Activated naive CD8-positive, alpha-beta T cell treated with anti-CD3 and anti-CD28 coated beads for 36 hours (primary cell): ENCODE measurements around the gene ARMC9. TPM values are rescaled to one million over a fixed set of nuclear protein-coding genes. Genes with fewer than 3 reads are reported as not detected.
"Not testable (repeated sequence)": the region's sequence is repeated elsewhere in the genome, so short reads cannot be mapped to it uniquely, and the experiment has no call there.

Experiments
- DNase-seq: peaks from one replicate; pipeline ENCODE4 v3.0.0; 2021
- H3K27ac Mint-ChIP-seq: one replicate; pipeline ENCODE4 v1.8.0; 2022; ENCODE audit warnings: mild to moderate bottlenecking, moderate library complexity, mixed read lengths
- H3K27me3 Mint-ChIP-seq: one replicate; pipeline ENCODE4 v1.8.0; 2022; ENCODE audit warnings: mild to moderate bottlenecking, mixed read lengths
- H3K36me3 Mint-ChIP-seq: one replicate; pipeline ENCODE4 v1.8.0; 2021; ENCODE audit warnings: mild to moderate bottlenecking, mixed read lengths
- H3K4me1 Mint-ChIP-seq: one replicate; pipeline ENCODE4 v1.8.0; 2021; ENCODE audit warnings: mixed read lengths
- H3K4me3 Mint-ChIP-seq: one replicate; pipeline ENCODE4 v1.8.0; 2022; ENCODE audit warnings: mild to moderate bottlenecking, moderate library complexity, mixed read lengths
- H3K9me3 Mint-ChIP-seq: one replicate; pipeline ENCODE4 v1.8.0; 2022; ENCODE audit warnings: mixed read lengths
- total RNA-seq, 2 experiments: library from RNA; stranded (reverse); gene quantifications; one replicate each; pipeline ENCODE4 v1.2.3, GENCODE V29; 2021

The ARMC9 gene
- total RNA-seq, 2 experiments from 2014 or later: 3.9 to 5.1 TPM

DNA sequence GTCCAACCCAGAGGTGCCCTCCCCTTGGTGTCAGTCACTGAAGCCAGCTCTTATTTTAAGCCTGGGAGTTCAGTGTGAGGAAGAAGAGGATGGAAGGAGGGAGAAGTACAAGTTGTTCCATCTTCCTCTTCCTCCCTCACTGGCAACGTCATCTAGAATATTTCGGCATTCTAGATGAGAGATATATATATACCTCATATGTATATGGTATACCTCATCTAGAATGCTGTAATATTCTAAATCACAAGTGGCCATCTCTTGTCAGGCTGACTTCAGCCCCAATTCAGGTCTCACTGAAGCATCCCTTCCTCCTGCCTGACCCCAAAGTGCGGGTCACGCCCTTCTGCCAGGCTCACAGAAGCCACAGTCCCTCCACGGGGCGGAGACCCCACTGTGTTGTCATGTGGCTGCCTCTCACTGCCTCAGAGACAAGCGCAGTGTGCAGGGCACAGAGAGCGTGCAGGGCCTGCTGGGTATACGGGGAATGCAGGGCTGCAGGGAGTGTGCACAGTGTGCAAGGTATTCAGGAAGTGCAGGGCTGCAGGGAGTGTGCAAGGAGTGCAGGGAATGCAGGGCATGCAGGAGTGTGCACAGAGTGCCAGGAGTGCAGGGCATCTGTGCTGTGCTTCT, 164.2 kb downstream of the ARMC9 start:
- Mint-ChIP-seq H3K27me3 (no peaks in the 10 kb centered on the region), H3K9me3 (no peaks in the 10 kb centered on the region), H3K36me3 (no peaks in the 10 kb centered on the region), H3K4me3 (no peak overlapping the region), H3K4me1 (no peaks in the 10 kb centered on the region), H3K27ac (no peak overlapping the region)
- no peak for DNase-seq

DNA sequence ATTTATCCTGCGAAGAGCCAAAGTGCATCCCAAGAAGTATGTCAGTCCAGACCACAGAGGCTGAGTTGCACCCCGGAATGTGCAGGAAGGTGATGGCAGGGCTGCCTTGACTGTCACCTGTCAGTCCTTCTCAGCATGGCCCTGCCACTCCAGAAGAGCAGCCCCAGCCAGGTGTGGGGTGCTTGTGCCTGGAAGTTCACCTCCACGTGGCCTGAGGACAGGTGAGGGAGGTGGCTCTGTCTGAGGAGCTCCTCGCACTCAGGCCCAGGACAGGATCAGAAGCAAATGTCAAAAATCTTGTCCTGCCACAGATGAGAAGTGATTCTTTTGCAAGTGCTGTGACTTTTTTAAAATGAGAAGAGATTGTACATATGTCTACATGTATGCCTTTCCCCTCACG, 165.6 kb downstream of the ARMC9 start:
- Mint-ChIP-seq H3K4me1 (no peaks in the 10 kb centered on the region), H3K36me3 (no peaks in the 10 kb centered on the region), H3K27ac (no peak overlapping the region), H3K4me3 (no peak overlapping the region), H3K27me3 (no peaks in the 10 kb centered on the region), H3K9me3 (no peaks in the 10 kb centered on the region)
- no peak for DNase-seq

DNA sequence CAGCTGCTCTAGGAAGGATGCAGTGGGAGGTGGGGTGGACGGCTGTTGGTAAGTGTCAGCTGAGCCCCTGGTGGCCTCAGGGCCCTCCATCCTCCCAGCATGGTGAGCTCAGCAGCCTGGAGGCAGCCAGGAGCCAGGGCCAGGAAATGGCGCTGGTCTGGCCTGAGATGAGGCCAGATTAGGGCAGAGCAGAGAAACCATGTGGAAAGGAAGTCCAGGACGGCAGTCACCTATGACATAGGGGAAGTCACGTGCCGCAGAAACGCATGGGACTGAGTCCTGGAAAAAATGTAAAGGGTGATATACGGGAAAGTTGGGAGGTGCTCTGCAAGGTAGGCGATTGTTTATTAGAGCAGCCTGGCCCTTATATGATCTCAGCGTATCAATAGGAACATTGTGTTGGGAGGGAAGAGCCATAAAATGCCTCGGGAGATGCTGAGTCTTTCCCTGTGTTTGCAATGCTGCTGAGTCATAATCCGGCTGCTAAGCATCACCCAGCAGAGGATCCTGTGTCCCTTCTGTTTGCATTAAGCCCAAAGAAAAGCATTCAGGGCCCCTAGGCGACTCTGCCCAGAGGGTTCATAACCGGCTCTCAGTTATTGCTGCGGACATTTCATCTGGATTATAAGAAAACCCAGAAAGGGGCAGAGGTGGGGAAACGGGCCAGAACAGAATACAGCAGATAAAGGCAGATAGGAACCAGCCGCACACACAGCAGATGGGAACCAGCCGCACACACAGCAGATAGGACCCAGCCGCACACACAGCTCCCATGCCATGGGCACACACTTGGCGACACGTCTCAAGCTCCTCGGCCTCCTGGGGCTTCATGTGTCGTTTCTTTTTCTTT, 166.8 kb downstream of the ARMC9 start:
- Mint-ChIP-seq H3K27ac (no peak overlapping the region), H3K9me3 (no peaks in the 10 kb centered on the region), H3K36me3 (no peaks in the 10 kb centered on the region), H3K4me1 (no peaks in the 10 kb centered on the region), H3K27me3 (no peaks in the 10 kb centered on the region), H3K4me3 (no peak overlapping the region)
- no peak for DNase-seq

DNA sequence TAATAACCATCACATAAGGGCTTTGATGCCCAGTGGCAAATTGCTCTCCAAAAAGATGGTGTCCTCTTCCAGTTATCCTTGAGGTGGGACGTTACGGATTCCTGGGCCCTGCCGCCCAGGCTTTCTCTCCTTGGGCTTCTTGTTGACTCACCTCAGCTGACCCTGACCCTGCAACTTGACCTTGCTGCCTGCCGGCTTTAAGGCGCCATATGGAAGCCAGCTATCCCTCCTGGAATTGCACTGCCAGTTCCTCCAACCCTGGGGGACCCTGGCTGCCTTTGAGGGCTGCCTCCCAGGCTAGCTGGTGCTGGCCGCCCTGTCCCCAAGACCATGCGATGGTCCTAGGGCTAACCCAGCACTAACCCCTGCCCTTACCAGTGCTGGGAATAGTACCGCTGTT, 168.7 kb downstream of the ARMC9 start:
- Mint-ChIP-seq H3K36me3 (no peaks in the 10 kb centered on the region), H3K9me3 (no peaks in the 10 kb centered on the region), H3K4me3 (no peak overlapping the region), H3K27ac (no peak overlapping the region), H3K4me1 (no peaks in the 10 kb centered on the region), H3K27me3 (no peaks in the 10 kb centered on the region)
- DNase-seq: no peak

DNA sequence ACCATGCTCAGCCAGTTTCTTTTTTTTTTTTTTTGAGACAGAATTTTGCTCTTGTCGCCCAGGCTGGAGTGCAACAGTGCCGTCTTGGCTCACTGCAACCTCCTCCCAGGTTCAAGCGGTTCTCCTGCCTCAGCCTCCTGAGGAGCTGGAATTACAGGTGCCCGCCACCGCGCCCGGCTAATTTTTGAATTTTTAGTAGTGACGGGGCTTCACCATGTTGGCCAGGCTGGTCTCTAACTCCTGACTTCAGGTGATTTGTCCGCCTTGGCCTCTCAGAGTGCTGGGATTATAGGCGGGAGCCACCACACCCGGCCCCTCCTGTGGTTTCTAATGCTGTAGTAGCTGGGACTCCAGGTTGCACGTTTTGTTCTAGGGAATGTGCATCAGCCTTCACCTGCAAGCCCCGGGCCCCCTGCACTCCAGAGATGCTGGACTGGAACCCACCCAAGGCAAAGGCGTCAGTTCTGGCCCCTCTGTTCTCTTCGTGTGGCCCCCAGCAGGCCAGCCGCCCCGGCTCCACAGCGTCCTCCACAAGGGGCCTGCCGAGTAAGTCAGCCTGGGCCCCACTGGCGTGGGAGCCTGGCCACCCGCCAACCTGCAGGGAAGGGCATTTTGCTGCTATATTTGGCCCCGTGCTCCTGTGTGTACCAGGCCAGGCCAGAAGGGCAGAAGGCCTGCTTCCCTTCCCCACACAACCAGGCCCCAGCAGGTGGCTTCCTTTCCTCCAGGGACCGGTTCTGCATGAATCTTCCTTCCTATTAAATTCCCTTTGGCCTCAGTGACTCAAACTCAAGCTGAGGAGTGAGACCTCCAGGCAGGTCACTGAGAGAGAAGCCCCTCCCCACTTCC, 171.4 kb downstream of the ARMC9 start:
- Mint-ChIP-seq H3K4me3 (no peak overlapping the region), H3K36me3 (no peaks in the 10 kb centered on the region), H3K4me1 (no peaks in the 10 kb centered on the region), H3K27me3 (no peaks in the 10 kb centered on the region), H3K9me3 (no peaks in the 10 kb centered on the region), H3K27ac (no peak overlapping the region)
- DNase-seq: no peak

DNA sequence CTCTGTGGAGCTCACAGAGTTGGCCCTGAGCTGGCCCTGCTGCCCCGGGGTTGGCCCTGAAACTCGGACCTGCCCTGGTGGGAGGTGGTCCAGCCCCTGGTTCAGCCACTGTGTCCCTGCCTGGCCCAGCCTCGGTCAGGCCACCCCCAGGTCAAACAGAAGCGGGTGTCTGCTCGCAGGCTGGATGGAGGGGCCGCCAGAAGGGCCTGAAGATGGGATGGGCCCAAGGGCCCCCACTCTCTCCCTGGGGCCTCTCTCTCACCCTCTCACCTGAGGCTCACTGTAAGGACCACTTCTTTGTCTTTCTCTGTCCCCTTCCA, 172.0 kb downstream of the ARMC9 start:
- DNase-seq: no peak
- no peaks in the 10 kb centered on the region for H3K9me3 Mint-ChIP-seq
- H3K4me1 Mint-ChIP-seq: no peaks in the 10 kb centered on the region
- H3K4me3 Mint-ChIP-seq: no peak overlapping the region
- H3K36me3 Mint-ChIP-seq: no peaks in the 10 kb centered on the region
- no peaks in the 10 kb centered on the region for H3K27me3 Mint-ChIP-seq
- H3K27ac Mint-ChIP-seq: no peak overlapping the region

DNA sequence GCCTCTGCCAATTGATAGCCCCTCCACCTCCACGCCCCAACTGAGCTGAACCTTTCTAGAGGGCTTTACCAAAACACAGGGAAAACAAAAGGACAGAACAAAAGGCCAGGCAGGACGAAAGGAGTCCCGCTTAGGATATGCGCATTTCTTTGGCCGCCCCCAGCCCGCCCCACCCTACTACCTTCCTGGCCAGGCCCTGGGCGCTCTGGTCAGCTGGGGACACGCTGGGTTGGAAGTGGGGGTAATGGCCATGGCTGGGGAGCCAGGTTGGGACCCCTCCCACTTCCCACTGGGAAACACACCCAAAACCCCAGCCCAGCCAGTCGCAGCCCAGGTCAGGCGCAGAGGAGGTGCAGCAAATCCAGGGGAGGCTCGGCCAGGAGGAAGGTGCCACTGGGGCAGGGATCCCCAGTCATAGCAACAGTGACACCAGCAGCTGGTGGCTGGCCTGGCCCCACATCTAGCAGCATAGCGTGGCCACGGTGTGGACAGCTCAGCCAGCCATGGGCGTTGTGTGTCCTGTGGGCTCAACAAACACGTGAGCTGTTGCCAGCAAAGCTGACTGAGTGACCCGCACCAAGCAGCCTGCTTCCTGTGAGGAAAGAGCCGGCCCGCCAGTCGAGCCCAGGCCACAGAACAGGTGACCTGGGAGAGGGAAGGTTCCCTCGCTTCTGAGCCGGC, 172.5 kb downstream of the ARMC9 start:
- Mint-ChIP-seq H3K27ac (no peak overlapping the region), H3K9me3 (no peaks in the 10 kb centered on the region), H3K4me1 (no peaks in the 10 kb centered on the region), H3K36me3 (no peaks in the 10 kb centered on the region), H3K27me3 (no peaks in the 10 kb centered on the region), H3K4me3 (no peak overlapping the region)
- DNase-seq: no peak

DNA sequence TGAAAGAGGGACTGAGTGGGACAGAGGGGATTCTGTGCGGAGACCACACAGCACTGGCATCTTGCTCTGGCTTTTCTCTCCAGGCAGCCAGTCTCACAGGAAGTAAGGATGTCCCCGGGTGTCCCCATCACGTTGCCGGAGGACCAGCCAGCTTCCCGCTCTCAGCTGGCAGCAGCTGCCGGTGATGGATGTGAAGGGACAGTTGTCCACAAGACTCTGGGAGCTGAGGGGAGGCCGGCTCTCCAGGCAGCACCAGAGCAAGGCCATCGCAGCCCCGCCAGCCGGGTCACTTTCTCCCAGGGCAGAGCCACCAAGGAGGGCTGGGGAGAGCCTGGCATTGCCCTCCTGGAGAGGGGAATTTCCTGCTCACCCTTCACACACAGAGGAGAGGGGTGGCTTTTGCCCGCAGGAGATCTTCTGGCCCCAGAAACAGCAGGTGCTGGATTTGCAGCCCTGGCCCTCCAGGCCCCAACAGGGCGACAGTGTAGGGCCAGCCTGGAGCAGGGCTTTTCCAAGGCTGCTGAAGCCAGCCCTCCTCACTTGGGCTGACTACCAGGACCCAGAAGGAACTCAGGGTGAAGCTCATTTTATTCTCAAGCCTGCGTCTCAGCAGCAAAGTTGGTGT, 173.1 kb downstream of the ARMC9 start:
- H3K4me3 Mint-ChIP-seq: no peak overlapping the region

DNA sequence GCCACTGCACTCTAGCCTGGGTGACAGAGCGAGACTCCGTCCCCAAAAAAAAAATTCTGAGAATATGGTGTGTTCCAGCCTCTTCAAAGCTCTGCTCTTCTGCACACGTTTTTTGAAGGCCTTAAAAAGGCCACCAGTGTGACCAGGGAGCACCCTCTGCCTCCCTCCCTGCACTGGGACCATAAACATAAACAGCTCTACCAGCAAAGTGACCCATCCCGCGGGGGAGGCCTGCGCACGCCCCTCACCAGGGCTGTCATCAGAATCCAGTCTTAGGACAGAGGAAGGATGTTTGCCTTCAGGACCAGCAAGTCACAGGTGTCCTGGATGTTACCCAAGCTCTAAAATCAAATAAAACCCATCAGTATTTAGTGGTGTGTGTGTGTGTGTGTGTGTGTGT, 173.9 kb downstream of the ARMC9 start:
- H3K27me3 Mint-ChIP-seq: no peaks in the 10 kb centered on the region

More for the DNA sequence above, 173.1 kb downstream of the ARMC9 start:
- Mint-ChIP-seq H3K4me1 (no peaks in the 10 kb centered on the region), H3K36me3 (no peaks in the 10 kb centered on the region), H3K27me3 (no peaks in the 10 kb centered on the region), H3K9me3 (no peaks in the 10 kb centered on the region), H3K27ac (no peak overlapping the region)
- no peak for DNase-seq

DNA sequence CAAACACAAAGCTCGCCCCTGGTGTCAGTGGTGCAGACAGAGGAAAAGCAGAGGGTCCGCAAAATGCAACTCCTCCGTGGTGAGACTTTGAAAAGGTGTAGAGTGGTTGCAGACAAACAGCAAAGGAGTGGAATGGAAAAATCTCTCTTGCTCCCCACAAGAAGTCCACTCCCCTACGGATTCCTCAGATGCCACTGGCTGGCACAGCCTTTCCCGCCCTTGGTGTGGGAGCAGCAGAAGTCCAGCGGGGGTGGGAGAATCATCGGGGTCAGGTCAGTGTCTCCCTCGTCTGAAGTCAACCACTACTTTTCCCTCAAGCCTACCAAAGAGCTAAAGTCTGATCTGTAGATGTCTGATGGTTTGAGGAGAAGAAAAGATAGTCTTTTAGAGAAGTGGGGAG, 174.8 kb downstream of the ARMC9 start:
- Mint-ChIP-seq H3K36me3 (no peaks in the 10 kb centered on the region), H3K9me3 (no peaks in the 10 kb centered on the region), H3K27ac (no peak overlapping the region), H3K4me3 (no peak overlapping the region), H3K27me3 (no peaks in the 10 kb centered on the region), H3K4me1 (no peaks in the 10 kb centered on the region)
- DNase-seq: no peak

More for the DNA sequence above, 173.9 kb downstream of the ARMC9 start:
- Mint-ChIP-seq H3K4me3 (no peak overlapping the region), H3K4me1 (no peaks in the 10 kb centered on the region), H3K36me3 (no peaks in the 10 kb centered on the region), H3K9me3 (no peaks in the 10 kb centered on the region), H3K27ac (no peak overlapping the region)
- DNase-seq: no peak

DNA sequence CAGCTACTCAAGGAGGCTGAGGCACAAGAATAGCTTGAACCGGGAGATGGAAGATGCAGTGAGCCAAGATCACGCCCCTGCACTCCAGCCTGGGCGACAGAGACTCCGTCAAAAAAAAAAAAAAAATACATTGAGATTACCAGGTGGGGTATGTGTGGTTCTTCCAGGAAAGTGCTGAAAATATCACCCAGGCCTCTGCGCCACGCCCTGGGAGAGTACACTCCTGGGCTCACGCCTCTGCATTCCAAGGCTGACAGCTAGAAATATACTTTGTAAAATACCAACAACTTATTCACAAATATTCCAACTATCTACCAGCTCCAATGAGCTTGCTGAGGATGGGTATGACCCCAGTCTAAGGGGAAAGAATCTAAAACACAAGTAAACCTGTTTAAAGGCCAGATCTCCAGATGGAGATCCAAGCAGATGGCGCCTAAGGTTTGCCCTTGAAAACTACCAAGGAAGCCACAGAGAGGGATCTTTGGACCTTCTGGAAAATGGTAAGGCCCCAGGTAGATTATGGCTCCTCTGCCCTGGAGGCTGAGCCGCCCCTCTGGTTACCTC, 175.4 kb downstream of the ARMC9 start:
- Mint-ChIP-seq H3K4me1 (no peaks in the 10 kb centered on the region), H3K4me3 (no peak overlapping the region), H3K9me3 (no peaks in the 10 kb centered on the region), H3K36me3 (no peaks in the 10 kb centered on the region), H3K27me3 (no peaks in the 10 kb centered on the region), H3K27ac (no peak overlapping the region)
- DNase-seq: no peak

DNA sequence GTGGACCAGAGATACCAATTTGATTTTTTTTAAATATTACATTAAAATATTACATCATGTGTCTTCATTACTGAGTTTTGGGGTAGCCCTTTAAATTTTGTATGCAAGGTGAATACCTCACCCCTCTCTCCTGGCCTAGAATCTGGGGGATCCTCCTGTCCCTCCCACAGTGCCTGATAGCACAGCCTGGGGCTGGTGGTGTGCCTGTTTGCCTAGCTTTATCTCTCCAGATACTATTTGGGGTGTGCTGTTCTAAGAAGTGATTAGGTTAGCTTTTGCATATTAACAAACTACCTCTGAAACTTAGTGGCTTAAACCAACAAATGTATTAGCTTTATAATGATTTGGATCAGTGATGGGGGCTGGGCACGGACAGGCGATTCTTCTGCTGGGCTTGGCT, 176.3 kb downstream of the ARMC9 start:
- H3K4me3 Mint-ChIP-seq: no peak overlapping the region
- no peaks in the 10 kb centered on the region for H3K4me1 Mint-ChIP-seq
- H3K27me3 Mint-ChIP-seq: no peaks in the 10 kb centered on the region
- no peak for DNase-seq
- no peaks in the 10 kb centered on the region for H3K36me3 Mint-ChIP-seq
- H3K27ac Mint-ChIP-seq: no peak overlapping the region
- no peaks in the 10 kb centered on the region for H3K9me3 Mint-ChIP-seq

DNA sequence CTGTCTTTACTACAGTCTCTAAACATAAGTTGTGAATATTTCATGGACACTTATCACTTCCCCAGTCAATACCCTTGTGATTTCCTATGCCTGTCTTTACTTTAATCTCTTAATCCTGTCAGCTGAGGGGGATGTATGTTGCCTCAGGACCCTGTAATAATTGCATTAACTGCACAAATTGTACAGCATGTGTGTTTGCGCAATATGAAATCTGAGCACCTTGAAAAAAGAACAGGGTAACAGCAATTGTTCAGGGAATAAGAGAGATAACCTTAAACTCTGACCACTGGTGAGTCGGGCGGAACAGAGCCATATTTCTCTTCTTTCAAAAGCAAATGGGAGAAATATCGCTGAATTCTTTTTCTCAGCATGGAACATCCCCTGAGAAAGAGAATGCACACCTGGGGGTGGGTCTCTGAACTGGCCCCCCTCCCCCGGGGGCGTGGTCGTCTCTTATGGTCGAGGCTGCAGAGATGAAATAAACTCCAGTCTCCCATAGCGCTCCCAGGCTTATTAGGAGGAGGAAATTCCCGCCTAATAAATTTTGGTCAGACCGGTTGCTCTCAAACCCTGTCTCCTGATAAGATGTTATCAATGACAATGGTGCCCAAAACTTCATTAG, 177.7 kb downstream of the ARMC9 start:
- not testable (repeated sequence) for H3K36me3 Mint-ChIP-seq, DNase-seq, H3K9me3 Mint-ChIP-seq, H3K27ac Mint-ChIP-seq, H3K4me3 Mint-ChIP-seq, H3K27me3 Mint-ChIP-seq, H3K4me1 Mint-ChIP-seq

DNA sequence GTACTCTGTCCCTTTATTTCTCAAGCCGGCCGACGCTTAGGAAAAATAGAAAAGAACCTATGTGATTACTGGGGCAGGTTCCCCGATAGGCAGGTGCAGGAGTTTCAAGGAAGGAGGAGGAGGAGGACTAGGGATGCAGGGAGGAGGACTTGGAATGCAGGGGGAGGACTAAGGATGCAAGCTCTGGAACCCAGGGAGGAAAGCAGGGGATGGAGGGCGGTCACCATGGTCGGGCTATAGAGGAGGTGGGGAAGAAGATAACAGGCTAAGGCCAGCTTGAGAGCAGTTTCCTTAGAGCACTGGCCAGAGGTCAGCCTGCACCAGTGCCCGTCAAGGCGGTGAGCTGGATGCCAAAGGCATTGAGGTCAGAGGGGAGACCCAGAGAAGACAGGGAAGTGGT, 178.4 kb downstream of the ARMC9 start:
- H3K27ac Mint-ChIP-seq: no peak overlapping the region
- no peak overlapping the region for H3K4me3 Mint-ChIP-seq
- H3K4me1 Mint-ChIP-seq: no peaks in the 10 kb centered on the region
- DNase-seq: no peak
- no peaks in the 10 kb centered on the region for H3K9me3 Mint-ChIP-seq
- H3K36me3 Mint-ChIP-seq: no peaks in the 10 kb centered on the region
- H3K27me3 Mint-ChIP-seq: no peaks in the 10 kb centered on the region
